HL-60 (cell line): ENCODE data around the gene MYO1B.

Source experiments
- DNase-seq, 2 experiments: peaks; one replicate each; pipeline ENCODE4 v3.0.0-alpha.2; 2010 to 2020; ENCODE audit warnings: low read depth in 1 of 2, low spot score in 1 of 2
- H3K27ac ChIP-seq: fragments of 250-450 bp; sonication (Bioruptor Pico); replicated peaks from 2 replicates; pipeline ENCODE4 v1.5.1; 2020; ENCODE audit warnings: mild to moderate bottlenecking, moderate library complexity
- H3K27me3 ChIP-seq: fragments of 250-450 bp; sonication (Bioruptor Pico); 2 replicates; pipeline ENCODE4 v1.5.1; 2021; ENCODE audit warnings: mild to moderate bottlenecking, moderate library complexity; ENCODE audit not compliant: insufficient read depth, poor library complexity, severe bottlenecking
- H3K4me3 ChIP-seq: replicated peaks from 2 replicates; pipeline ENCODE4 v1.5.1; 2011; ENCODE audit warnings: mild to moderate bottlenecking, control low read depth, low read length; ENCODE audit not compliant: insufficient read depth
- CTCF ChIP-seq: IDR thresholded peaks from one replicate; pipeline ENCODE4 v1.5.1; 2011; ENCODE audit warnings: low read length, control low read depth, inconsistent platforms; ENCODE audit not compliant: insufficient read depth
- GABPA ChIP-seq: IDR thresholded peaks from 2 replicates; pipeline ENCODE4 v1.6.1; 2012; ENCODE audit warnings: low read depth
- POLR2AphosphoS5 ChIP-seq: IDR thresholded peaks from 2 replicates; pipeline ENCODE4 v1.6.1; 2012; ENCODE audit warnings: low read depth
- REST ChIP-seq: IDR thresholded peaks from 2 replicates; pipeline ENCODE4 v1.6.1; 2012; ENCODE audit warnings: low read depth; ENCODE audit not compliant: insufficient replicate concordance
- SPI1 ChIP-seq: IDR thresholded peaks from 2 replicates; pipeline ENCODE4 v1.6.1; 2012; ENCODE audit warnings: low read depth, mild to moderate bottlenecking, borderline replicate concordance

The MYO1B gene

GRCh38 chr2:191319186-191319585, 74.0 kb downstream of the MYO1B start:
- H3K4me3 ChIP-seq: no peak overlapping the region
- H3K27ac ChIP-seq: no peak overlapping the region
- peaks cover 2% of the 10 kb centered on the region for H3K27me3 ChIP-seq
- DNase-seq: no peak
- TF ChIP-seq CTCF (no peak), SPI1 (no peak), POLR2AphosphoS5 (no peak)

- TF ChIP-seq POLR2AphosphoS5: no peak
- Histone ChIP-seq H3K27ac (no peak overlapping the region), H3K4me3 (no peak overlapping the region), H3K27me3 (peaks cover 2% of the 10 kb centered on the region)
- DNase-seq: no peak
Measured at GRCh38 chr2:191320881-191321280, 75.7 kb downstream of the MYO1B start.

GRCh38 chr2:191321861-191322662, 76.9 kb downstream of the MYO1B start:
- Histone ChIP-seq H3K27ac (no peak overlapping the region), H3K4me3 (no peak overlapping the region), H3K27me3 (peaks cover 4% of the 10 kb centered on the region)
- DNase-seq: peak in 1 of 2 experiments; percentile 53
- TF ChIP-seq REST: no peak
- no peak for TF ChIP-seq GABPA
- TF ChIP-seq SPI1: peak; percentile 55; the same call in 1 of the 2 replicates
- no peak for TF ChIP-seq CTCF
- no peak for TF ChIP-seq POLR2AphosphoS5

- TF ChIP-seq GABPA: no peak
- no peak for TF ChIP-seq REST
- no peak for TF ChIP-seq POLR2AphosphoS5
- TF ChIP-seq CTCF: no peak
- TF ChIP-seq SPI1: no peak
- Histone ChIP-seq H3K27me3 (peaks cover 4% of the 10 kb centered on the region), H3K4me3 (no peak overlapping the region), H3K27ac (no peak overlapping the region)
- no peak for DNase-seq
Measured at GRCh38 chr2:191322828-191323506, 77.8 kb downstream of the MYO1B start.
